Stimulated activated CD8-positive, alpha-beta memory T cell treated with anti-CD3 and anti-CD28 coated beads, Interleukin-7, amount 100 ng/mL, for 24 hours (primary cell): Measurements from ENCODE around the gene DLGAP4.

ENCODE experiments used
- DNase-seq: peaks from one replicate; pipeline ENCODE4 v3.0.0-alpha.2; 2020; ENCODE audit warnings: low read depth

The DLGAP4 gene

DNA sequence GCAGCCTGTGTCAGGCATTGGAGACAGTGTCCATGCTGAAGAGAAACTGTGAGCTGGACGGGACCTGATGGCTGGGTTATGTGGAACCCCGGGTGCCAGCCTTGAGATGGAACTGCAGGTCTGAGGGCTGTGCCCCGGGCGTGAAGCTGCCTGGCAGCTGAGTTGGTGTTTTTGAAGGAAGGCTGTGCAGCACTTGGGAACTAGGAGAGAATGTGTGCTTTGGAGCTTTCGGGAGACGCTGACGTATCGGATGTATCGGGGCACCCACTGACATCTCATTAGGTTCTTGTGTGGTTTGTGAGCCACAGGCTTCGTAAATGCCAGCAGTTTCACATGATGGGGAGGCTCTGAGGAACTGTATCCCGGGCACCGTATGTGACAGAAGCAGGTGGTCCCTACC lies 2.2 kb downstream of the DLGAP4 start:
- no peak for DNase-seq

DNA sequence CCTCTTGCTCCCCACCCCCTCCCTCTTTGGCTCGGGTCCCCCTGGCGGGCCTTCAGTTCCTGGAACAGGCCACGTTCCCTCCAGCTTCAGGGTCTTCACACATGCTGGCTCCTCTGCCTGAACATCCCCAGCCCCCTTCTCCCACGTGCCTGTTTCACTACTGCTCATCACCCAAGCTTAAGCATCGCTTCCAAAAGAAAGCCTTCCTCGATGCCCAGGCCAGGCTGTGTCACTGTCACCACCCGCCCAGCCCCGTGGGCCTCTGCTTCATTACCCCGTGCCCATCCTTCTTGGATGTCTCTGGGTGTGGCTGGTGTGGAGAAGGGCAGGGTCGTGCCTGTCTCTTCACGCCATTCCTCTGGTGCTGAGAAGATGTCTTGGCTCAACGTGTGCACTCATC lies 2.8 kb downstream of the DLGAP4 start:
- DNase-seq = no peak

DNA sequence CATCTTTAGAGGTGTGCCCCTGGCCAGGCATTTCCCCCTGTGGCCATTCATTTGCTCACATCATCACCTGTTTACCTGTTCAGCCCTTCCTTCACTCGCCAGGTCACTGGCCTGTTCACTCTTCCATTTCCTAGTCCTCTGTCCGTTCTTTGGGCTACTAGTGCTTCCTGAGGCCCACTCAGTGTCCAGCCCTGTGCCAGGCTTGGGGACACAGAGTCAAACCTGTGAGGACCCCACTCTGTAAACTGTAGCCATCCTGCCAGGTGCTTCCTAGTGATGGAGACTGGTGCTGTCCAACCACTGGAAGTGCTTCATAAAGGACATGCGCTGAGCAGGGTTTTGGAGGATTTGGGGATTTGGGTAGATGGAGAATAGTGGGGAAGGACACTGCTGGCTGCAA lies 3.5 kb downstream of the DLGAP4 start:
- DNase-seq = no peak

DNA sequence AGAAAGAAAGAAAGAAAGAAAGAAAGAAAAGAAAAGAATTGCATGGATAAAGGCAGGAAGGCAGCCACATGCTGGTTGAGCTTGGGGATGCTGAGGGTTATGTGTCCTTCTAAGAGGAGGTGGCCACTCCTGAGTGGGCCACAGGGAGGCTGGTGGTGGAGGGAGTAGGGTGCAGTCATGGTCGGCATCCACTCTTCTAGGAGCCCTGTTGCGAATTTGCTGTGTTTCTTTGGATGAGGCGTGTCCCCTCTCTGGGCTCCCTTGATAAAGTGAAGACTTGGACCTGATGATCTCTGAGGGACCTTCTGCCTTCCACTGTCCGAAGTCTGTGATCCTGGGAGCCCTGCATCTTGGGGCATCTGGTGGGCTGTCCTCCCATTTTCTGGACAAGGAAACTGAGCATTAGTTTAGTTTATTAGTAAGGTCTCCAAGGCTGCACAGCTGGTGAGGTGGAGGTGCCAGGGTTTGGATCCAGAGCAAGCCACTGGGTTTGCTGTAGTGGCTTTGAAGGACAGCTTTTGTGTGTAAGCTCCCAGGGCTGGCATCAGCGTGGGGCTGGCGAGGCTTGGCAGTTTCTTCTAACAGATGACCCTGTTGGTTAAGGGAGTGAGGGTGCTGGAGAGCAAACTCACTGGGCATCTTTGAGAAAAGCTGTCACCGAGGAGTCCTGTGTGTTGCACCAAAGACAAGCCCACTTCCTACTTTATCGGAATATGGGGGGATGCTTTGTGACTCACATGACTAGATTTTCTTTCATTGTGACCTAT lies 4.3 kb downstream of the DLGAP4 start:
- no peak for DNase-seq

DNA sequence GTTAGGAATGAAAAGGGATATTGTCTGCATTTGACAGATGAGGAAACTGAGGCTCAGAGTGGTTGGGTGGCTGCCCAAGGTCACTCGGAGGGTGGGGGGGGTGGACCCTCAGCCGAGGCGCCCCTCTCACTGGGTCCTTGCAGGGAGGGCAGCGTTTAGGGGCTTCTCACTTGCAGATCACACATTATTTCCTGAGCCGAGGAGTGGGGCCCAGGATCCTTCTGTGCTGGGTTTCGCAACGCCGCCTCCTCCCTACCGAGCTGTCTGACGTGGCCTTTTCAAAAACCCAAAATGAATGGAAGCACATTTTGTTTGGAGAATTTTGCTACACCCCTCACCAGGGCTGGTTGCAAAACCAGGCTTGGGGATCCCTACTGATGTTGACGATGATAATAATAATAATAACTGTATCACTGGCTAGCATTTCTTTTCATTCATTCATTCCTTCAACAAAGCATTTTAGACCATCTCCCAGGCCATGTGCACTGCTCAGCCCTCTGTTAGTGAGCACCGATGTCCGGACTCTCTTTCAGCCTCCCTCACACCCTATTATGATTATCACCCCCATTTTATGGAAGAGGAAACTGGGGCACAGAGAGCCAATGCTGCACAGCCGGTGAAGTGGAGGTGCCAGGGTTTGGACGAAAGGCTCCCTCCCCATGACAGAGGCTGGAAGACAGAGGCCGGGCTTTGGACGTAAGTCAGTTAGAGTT lies 5.2 kb downstream of the DLGAP4 start:
- DNase-seq = no peak

DNA sequence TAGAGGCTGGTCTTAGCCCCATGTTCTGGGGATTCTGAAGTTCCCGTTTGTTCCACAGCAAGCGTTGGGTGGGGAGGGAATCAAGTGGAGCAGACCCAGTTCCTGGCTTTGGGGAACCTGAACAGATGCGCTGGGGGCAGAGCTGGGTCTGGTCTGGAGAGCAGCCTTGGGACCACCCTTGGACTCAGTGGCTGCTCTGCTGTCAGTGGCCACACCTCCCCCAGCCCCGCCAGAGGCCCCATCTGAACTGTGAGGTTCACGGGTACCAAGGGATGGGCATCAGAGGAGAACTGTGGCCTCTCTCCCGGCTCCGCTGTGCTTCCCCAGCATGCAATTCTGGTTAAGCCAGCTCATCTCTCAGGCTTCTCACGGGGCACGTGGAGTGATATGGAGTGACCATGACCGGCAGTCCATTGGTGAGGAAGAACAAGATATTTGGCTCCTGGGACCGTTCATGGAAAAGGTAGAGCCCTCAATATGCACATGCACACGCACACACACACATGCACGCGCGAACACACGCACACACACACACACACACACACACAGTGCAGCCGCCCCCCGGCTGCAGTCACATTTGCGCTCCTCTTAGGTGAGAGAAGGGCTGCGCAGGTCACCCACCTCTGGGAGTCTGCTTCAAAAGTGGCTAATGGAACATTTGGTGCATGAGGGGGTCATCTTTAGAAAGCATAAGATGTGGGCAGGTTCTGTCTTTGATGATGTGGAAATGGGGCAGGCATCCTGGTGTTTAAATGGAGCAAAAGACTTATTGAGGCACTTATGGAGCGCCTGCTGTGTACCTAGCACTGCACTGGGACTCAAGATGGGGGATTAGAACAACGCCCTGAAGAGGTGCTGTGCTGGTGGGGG lies 6.0 kb downstream of the DLGAP4 start:
- DNase-seq = no peak

DNA sequence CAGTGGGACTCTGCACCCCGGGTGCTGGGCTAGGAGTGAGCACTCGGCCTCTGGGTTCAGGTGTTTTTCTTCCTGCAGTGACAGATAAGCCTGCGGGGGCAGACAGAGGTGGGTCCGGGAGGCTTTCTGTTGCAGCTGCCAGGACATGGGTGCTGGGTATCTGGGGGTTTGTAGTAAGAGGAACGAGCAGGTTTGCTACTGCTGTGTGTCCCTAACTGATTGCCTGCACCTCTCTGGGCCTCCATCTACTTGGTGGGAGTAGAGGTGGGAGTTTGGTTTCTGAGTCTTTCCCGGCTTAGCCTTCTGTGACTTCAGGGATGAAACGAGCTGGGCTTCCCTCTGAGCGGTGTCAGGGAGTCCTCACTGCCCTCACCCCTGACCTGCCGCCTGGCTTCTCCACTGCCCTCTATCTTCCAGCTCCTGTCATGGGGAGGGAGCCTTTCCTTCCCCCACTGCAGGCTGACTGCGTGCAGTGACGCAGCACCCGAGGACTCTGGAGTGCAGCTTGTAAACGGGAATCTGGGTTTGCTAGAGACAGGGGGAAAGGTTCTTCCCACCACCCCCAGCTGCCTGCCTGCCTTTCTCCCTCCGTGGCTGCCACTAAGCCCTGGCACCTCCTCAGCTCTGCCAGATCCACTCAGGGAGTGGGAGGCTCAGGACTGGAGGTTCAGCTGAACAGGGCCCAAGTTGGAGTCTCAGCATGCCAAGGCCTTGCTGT lies 6.7 kb downstream of the DLGAP4 start:
- no peak for DNase-seq

DNA sequence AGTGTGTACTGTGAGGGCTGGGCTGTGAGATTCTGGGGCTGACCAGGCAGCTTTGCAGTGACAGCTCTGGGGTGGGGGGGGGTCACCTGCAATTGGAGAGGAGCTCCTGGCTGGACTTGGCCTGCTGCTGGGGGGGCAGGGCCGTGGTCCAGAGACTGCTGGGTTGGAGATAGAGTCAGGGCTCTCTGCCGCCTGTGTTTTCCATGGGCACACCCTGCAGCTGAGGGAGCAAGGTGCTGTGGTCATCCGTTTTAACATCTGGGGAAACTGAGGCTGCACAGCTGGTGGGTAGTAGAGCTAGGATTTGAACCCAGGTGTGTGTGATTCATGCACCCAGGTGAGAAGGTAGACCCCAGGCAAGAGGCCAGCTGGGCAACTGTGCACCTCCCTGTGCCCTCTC lies 7.3 kb downstream of the DLGAP4 start:
- DNase-seq = no peak

DNA sequence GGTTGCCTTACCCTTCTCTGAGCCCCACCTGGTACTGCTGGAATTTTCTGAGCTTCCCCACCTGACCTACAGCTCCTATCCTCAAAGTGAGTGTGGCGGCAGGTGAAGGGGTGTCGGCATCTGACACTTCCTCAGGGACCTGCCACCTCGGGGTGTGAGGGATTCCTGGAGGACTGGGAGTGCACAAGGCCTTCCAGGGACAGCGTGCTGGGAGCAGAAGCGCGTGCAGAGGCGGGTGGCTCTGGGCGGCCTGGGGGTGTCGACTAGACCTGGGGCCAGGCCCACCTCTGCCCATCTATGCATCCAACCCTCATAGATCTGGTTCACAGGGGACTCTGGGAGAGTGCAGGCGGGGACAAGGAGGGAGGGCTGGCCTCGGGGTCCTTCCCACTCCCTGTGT lies 7.8 kb downstream of the DLGAP4 start:
- no peak for DNase-seq

DNA sequence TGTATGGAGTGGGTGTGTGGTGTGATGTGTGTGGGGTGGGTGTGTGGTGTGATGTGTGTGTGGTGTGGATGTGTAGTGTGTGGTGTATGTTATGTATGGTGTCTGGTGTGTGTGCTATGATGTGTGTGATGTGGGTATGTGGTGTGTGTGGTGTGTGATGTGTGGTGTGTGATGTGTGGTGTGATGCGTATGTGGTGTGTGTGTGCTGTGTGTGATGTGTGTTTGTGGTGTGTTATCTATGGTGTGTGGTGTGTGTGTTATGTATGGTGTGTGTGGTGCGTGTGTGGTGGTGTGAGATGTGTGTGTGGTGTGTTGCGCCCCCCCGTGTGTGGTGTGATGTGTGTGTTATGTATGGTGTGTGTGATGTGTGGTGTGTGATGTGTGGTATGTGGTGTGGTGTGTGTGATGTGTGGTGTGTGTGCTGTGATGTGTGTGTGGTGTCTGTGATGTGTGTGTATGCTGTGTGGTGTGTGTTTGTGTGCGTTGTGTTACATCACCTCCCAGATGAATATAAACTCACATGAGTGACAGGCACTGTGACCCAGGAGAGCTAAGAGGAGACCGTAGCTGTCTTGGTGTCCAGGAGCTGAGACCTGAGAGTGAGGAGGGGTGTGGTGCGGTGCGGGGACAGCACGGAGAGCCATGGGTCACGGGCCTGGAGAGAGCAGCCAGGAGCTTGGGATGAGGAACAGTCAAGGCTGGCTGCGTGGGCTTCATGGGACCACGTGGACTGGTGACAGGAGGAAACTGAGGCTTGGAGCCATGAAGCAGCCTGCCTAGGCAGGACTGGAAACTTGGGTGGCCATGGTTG lies 8.8 kb downstream of the DLGAP4 start:
- no peak for DNase-seq

DNA sequence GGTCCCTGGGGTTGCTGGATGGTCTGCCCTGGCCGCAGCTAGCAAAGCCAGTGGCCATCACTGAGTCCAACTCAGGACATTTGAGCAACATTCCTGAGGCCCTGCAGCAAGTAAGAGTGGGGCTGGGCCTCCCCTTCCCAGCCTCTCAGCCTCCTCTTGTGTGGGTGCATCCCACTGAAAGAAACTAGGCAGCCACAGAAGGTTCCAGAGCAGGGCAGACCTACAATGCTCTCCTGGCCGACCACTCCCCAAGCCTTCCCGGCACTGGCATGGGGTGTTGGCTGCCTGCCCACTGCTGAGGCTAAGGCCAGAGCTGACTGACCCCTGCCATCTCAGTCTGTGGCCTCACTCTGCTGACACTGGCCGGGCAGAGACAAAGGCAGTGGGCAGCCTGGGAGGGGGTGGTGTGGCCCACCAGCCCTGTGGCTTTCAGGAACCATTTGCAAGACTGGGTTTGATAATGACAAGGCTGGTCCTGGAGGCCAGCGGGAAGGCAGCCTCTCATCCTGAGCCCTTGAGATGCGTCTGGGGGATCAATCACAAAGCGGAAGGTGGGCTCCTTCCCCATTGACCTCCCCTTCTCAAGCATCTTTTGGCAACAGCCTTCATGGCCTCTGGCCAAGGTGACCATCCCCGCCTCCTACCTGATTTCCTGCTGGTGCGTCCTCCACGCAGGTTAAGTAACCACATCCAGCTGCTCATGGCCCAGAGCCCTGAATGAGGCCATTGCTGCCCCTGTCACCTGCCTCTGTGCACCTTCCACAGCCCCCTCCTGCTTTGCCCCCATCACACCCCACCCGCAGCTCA lies 9.6 kb downstream of the DLGAP4 start:
- no peak for DNase-seq

DNA sequence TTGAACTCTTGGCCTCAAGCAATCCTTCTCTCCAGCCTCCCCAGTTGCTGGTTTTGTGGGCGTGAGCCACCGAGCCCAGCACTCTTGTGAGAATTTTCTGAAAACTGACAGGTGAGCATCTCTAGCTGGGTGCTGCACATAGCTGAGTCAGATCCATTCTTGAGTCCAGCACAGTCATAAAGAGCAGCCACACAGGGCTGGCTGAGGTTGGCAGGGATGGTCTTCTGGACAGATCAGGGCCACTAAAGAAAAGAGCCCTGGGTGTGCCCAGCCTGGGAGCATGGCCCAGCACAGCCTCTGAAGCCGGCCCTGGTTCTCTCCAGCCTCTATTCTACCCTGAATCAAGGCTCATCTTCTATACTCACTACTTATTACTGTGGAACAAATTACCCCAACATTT lies 11.5 kb downstream of the DLGAP4 start:
- no peak for DNase-seq

DNA sequence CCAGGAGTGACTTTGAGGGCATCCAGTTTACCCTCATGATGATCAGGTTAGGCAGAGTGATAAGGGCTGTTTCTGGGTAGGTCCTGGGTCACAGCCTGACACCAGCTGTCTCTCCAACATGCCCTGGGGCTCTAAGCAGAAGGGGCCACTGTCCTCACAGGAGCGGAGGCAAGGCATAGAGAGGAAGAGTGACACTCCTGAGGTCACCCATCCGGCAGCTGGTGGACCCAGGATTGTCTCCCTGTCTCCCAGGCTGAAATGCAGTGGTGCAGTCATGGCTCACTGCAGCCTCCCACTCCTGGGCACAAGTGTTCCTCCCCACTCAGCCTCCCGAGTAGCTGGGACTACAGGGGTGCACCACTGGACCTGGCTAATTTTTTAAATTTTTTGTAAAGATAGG lies 12.0 kb downstream of the DLGAP4 start:
- no peak for DNase-seq

DNA sequence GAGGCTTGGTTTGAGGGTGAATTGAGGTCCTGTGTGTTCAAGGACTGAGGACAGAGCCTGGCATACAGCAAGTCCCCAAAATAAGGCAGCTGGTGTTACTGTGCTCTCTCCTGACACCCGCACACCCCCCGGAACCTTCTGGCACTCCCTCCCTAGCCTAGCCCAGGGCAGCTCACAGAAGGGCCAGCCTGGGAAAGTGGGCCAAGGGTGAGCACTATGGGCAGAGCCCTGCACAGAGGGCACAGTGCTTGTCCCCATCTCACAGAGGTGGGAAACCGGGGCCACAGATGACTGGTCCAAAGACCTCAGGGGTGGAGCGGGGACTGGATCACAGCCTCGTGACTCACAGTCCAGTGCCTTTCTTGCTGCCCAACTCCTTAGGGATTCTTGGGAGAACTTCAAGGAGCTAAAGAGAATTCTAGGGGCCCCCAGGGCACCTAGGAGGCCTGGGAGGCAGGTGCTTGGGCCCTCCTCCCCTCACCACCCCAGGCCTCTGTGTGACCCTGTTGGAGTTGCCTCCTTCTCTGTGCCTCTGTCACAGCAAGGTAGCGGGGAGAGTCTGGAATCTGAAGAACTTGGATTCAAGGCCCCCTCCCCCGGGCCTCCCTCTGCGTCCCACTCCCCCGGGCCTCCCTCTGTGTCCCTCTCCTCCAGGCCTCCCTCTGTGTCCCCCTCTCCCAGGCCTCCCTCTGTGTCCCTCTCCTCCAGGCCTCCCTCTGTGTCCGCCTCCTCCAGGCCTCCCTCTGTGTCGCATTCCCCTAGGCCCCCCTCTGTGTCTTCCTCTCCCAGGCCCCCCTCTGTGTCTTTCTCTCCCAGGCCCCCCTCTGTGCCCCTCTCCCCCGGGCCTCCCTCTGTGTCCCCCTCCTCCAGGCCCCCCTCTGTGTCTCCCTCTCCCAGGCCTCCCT lies 13.5 kb downstream of the DLGAP4 start:
- DNase-seq = no peak

DNA sequence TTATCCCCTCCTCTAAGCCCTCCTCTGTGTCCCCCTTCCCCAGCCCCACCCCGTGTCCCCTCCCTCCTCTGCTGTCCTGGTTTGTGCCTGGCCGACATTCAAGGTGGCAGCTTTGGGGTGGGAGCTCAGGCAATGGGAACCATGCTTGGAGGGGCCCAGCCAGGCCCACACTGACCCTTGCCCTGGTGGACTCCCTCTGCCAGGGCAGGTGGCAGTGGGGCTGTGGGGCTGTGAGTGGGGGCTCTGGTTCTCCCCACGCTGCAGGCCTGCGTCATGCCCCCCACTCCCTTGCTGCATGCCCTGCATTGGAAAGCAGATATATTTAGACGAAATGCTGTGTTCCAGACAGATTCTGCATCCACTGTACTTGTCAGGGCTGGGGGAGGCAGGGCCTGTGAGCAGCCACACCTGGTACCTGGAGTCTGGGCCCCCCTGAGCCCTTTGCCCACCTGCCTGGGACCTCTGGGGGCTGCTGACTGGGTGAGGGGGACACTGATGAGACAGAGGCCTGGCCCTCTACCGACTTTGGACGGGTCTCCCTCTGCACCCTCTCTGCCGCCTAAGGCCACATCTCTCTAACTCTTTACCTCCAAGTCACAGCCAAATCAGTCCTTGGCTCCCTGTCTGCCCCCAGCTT lies 14.2 kb downstream of the DLGAP4 start:
- DNase-seq = no peak

DNA sequence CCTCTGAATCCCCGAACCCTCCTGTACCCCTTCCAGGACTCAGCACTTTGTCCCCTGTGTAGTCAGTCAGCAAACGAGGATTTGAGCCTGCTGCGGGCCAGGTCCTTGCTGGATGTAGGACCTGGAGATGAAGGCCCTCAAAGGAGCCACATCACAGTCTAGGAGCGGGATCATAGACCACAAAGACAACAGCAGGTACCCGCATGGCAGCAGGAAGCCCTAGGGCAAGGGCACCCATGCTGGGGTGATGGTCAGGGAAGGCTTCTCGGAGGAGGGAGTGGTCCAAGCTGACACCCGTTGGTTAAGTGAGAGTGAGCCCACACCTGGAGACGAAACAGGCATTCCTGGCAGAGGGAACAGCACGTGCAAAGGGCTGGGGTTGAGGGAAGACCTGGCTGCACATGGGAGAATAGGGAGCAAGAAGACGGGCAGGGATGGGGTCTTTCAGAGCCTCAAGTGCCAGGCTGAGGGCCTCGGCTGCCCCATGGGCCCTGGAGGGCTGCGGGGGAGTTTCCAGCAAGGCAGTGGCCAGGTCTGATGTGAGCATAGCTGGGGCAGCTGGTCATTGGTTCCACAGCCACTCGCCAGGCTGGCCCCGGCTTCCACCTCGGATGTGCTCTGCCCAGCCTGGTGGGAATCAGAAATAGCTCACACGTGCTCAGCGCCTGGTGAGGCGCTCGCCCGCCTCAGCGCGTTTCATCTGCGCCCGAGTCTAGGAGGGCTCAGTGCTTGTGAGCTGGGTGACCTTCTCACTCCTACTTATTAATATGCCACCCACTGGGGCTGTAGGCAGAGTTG lies 15.0 kb downstream of the DLGAP4 start:
- DNase-seq = no peak

DNA sequence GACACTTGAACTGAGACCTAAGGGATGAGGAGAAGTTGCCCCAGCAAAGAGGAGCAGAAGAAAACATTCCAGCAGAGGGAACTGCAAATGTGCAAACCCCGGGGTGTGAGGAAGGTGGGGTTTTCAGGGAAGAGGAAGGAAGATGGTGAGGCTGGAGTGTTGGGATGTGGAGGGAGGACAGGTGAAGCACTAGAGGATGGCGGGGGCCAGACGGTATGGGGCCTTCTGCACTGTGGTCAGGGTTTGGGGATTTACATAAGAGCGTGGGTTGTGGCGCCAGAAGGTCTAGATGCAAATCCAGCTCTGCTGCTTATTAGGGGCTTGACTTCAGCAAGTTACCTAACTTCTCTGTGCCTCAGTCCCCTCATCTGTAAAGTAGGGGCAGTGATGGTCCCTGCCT lies 16.0 kb downstream of the DLGAP4 start:
- DNase-seq = no peak

DNA sequence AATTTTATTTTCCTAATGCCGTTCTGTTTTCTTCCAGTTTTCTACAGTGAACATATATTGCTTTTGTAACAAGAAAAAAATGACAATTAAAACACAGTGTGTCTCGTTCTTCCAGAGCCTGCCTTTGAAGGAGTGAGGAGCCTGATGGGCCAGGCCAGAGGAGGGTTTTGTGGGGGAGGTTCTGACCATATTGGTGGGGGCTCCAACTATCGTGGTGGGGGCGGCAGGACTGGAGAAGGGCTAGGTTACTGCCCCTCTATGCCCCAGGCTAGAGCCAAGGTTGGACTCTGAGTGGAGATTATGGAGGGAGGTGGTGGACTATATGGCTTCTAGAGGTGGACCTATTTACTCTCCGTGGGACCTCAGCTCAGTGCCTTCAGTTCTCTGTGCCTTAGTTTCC lies 24.0 kb downstream of the DLGAP4 start:
- no peak for DNase-seq
